CD8-positive, alpha-beta memory T cell (primary cell): ENCODE results near the gene TPRX1. TPM values are rescaled to one million over a fixed set of nuclear protein-coding genes. Genes with fewer than 3 reads are reported as not detected.
A peak's percentile ranks its signal among the peaks of the same experiment; 100 is the strongest.

Source experiments
- CTCF ChIA-PET: fragments of 350-600 bp; sonication (Branson Sonifier 250); formaldehyde crosslinking; loops from one replicate; lab custom pipeline; 2021; ENCODE audit warnings: antibody characterized with exemption; lab: Charles Lee
- POLR2A ChIA-PET: fragments of 350-600 bp; sonication (Branson Sonifier 250); formaldehyde crosslinking; loops from one replicate; lab custom pipeline; 2021; ENCODE audit warnings: antibody characterized with exemption; lab: Charles Lee
- DNase-seq, 5 donors: peaks; one replicate each; pipeline versions ENCODE4 v3.0.0 to v3.0.0-alpha.2; 2020 to 2022; ENCODE audit warnings: mixed read lengths in 1 of 5
- H3K27ac ChIP-seq: one replicate; pipeline ENCODE4 v1.7.0; 2013; ENCODE audit warnings: low read depth, mild to moderate bottlenecking, low read length, moderate library complexity
- H3K27me3 ChIP-seq: 2 replicates; pipeline ENCODE4 v1.7.0; 2013; ENCODE audit warnings: low read length, mild to moderate bottlenecking; ENCODE audit not compliant: insufficient read depth, poor library complexity, severe bottlenecking
- H3K36me3 ChIP-seq: 2 replicates; pipeline ENCODE4 v1.7.0; 2013; ENCODE audit warnings: mild to moderate bottlenecking, low read length, moderate library complexity; ENCODE audit not compliant: insufficient read depth
- H3K4me1 ChIP-seq: 2 replicates; pipeline ENCODE4 v1.7.0; 2013; ENCODE audit warnings: mild to moderate bottlenecking, low read length, moderate library complexity; ENCODE audit not compliant: insufficient read depth
- H3K4me3 ChIP-seq: 2 replicates; pipeline ENCODE4 v1.7.0; 2013; ENCODE audit warnings: mild to moderate bottlenecking, low read length
- H3K9me3 ChIP-seq: 2 replicates; pipeline ENCODE4 v1.7.0; 2013; ENCODE audit warnings: mild to moderate bottlenecking, low read length
- H3K27ac Mint-ChIP-seq, 8 donors: one replicate each; pipeline ENCODE4 v1.8.0; 2020 to 2021; ENCODE audit warnings: mixed read lengths in 8 of 8, mild to moderate bottlenecking in 6 of 8, inconsistent platforms in 3 of 8, moderate library complexity in 3 of 8
- H3K27me3 Mint-ChIP-seq, 2 donors: one replicate each; pipeline ENCODE4 v1.8.0; 2020 to 2021; ENCODE audit warnings: mixed read lengths in 2 of 2, mild to moderate bottlenecking in 1 of 2, moderate library complexity in 1 of 2
- H3K36me3 Mint-ChIP-seq, 3 donors: one replicate each; pipeline ENCODE4 v1.8.0; 2020 to 2021; ENCODE audit warnings: mixed read lengths in 3 of 3, inconsistent platforms in 1 of 3, mild to moderate bottlenecking in 1 of 3
- H3K4me1 Mint-ChIP-seq, 3 donors: one replicate each; pipeline ENCODE4 v1.8.0; 2020 to 2021; ENCODE audit warnings: mixed read lengths in 3 of 3, inconsistent platforms in 1 of 3, mild to moderate bottlenecking in 1 of 3
- H3K4me3 Mint-ChIP-seq, 7 donors: one replicate each; pipeline ENCODE4 v1.8.0; 2020 to 2021; ENCODE audit warnings: mixed read lengths in 7 of 7, mild to moderate bottlenecking in 6 of 7, moderate library complexity in 4 of 7, inconsistent platforms in 2 of 7
- H3K9me3 Mint-ChIP-seq, 5 donors: one replicate each; pipeline ENCODE4 v1.8.0; 2020 to 2022; ENCODE audit warnings: mixed read lengths in 5 of 5, mild to moderate bottlenecking in 3 of 5, moderate library complexity in 2 of 5, inconsistent platforms in 1 of 5
- polyA plus RNA-seq: library from polyadenylated mRNA; unstranded; fragments of 300-500 nt; fragmentation: Illumina TruSeq; gene quantifications from one replicate; pipeline ENCODE4 v1.2.3, GENCODE V29; 2021
- total RNA-seq, 2 experiments: library from RNA; stranded (reverse); gene quantifications; one replicate each; pipeline ENCODE4 v1.2.3, GENCODE V29; 2021

The TPRX1 gene
- total and polyA plus RNA-seq, 3 experiments from 2014 or later, result not detected

DNA sequence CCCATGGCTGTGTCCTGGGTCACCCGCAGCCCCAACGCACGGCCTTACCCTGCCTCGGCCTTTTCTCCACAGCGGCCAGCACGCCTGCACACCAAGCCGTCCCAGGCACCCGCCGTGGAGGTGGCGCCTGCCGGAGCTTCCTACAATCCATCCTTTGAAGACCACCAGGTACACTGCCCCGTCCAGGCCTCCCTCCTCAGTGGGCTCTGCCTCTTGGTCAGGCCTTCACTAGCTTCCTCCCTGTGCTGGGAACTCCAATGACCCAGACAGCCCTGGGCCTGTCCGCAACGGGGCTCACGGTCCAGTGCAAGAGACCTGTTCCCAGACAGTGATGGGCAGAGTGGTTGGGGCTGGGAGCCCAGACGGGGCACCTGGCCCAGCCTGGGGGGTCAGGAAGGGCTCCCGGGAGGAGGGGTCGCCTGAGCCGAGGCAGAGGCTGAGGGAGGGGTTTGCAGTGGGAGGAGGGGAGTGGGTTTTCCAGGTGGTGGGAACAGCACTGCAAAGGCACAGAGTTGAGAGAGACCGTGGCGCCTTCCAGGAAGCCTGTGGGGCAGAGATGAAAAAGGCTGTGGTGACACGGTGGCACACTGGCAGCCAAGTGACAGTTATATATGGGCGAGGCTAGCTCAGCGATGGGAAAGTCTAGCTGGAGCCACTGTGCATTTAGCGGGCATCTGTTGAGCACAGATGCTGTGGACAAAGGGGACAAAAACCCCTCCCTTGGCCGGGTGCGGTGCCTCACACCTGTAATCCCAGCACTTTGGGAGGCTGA lies 51.7 kb downstream of the TPRX1 start:
- POLR2A ChIA-PET, result no interaction called here
- H3K36me3 Mint-ChIP-seq, result peaks cover 5 to 82% (median 20%) of the 10 kb centered on the region in 3 donors
- CTCF ChIA-PET, result no interaction called here
- peaks cover 23% of the 10 kb centered on the region for H3K4me1 ChIP-seq
- H3K9me3 Mint-ChIP-seq, result no peaks in the 10 kb centered on the region
- H3K27ac Mint-ChIP-seq, result peak overlapping the region in 1 of 8 donors; percentile 33
- no peaks in the 10 kb centered on the region for H3K9me3 ChIP-seq
- no peaks in the 10 kb centered on the region for H3K27me3 ChIP-seq
- no peak overlapping the region for H3K27ac ChIP-seq
- peaks cover 79% of the 10 kb centered on the region for H3K36me3 ChIP-seq
- no peaks in the 10 kb centered on the region for H3K27me3 Mint-ChIP-seq
- peaks cover 14 to 19% (median 16%) of the 10 kb centered on the region in 3 donors for H3K4me1 Mint-ChIP-seq
- H3K4me3 Mint-ChIP-seq, result peak overlapping the region in 1 of 7 donors; percentile 27
- DNase-seq, result no peak
- H3K4me3 ChIP-seq, result no peak overlapping the region

Other genes starting within 250 kb of the TPRX1 start
- gene ZNF541, start 231.4 kb downstream of the TPRX1 start, total RNA-seq, result under 1 TPM; 0.13 to 0.44 TPM
- gene ZNF541, start 231.4 kb downstream of the TPRX1 start, polyA plus RNA-seq, result 0.18 TPM
- 10 to 100 TPM; 11.5 to 13.9 TPM for gene BICRA, start 195.4 kb downstream of the TPRX1 start, total RNA-seq
- gene BICRA, start 195.4 kb downstream of the TPRX1 start, polyA plus RNA-seq, result 1.6 TPM
- gene EHD2, start 91.1 kb downstream of the TPRX1 start, total RNA-seq, result under 1 TPM in 1 of 2 experiments, not detected in 1; 0.07 TPM
- not detected for gene EHD2, start 91.1 kb downstream of the TPRX1 start, polyA plus RNA-seq
- gene NOP53, start 59.0 kb downstream of the TPRX1 start, total RNA-seq, result 100 to 1,000 TPM; 236 to 243 TPM
- gene NOP53, start 59.0 kb downstream of the TPRX1 start, polyA plus RNA-seq, result 196 TPM
- gene SELENOW, start 25.8 kb downstream of the TPRX1 start, total RNA-seq, result 100 to 1,000 TPM; 116 to 122 TPM
- 334 TPM for gene SELENOW, start 25.8 kb downstream of the TPRX1 start, polyA plus RNA-seq
- gene CRX, start 17.4 kb upstream of the TPRX1 start, total RNA-seq, result not detected
- not detected for gene CRX, start 17.4 kb upstream of the TPRX1 start, polyA plus RNA-seq
- not detected for gene TPRX2, start 54.7 kb upstream of the TPRX1 start, total RNA-seq
- gene TPRX2, start 54.7 kb upstream of the TPRX1 start, polyA plus RNA-seq, result not detected
- gene SULT2A1, start 81.8 kb upstream of the TPRX1 start, total RNA-seq, result not detected
- not detected for gene SULT2A1, start 81.8 kb upstream of the TPRX1 start, polyA plus RNA-seq
- gene BSPH1, start 187.6 kb upstream of the TPRX1 start, total RNA-seq, result not detected
- gene BSPH1, start 187.6 kb upstream of the TPRX1 start, polyA plus RNA-seq, result not detected
- not detected for gene ELSPBP1, start 190.1 kb upstream of the TPRX1 start, total RNA-seq
- not detected for gene ELSPBP1, start 190.1 kb upstream of the TPRX1 start, polyA plus RNA-seq
- gene CABP5, start 239.5 kb upstream of the TPRX1 start, total RNA-seq, result not detected
- gene CABP5, start 239.5 kb upstream of the TPRX1 start, polyA plus RNA-seq, result not detected